HepG2 (cell line): Measurements from ENCODE around the gene RARS1. TPM values are rescaled to one million over a fixed set of nuclear protein-coding genes. Genes with fewer than 3 reads are reported as not detected.

Experiments
- CCAR2 ChIP-seq: fragments of 200-400 bp; formaldehyde crosslinking; optimal IDR thresholded peaks from 2 replicates; pipeline ENCODE3; 2018; ENCODE audit warnings: low read depth, mild to moderate bottlenecking, low read length, moderate library complexity
- RARG ChIP-seq: sonication (generic); formaldehyde crosslinking; IDR thresholded peaks from 2 replicates; pipeline ENCODE4 v1.4.0; 2020; ENCODE audit warnings: low read depth, mild to moderate bottlenecking, missing genetic modification reagents
- RELA ChIP-seq: sonication (generic); formaldehyde crosslinking; IDR thresholded peaks from 2 replicates; pipeline ENCODE4 v1.4.0; 2020; ENCODE audit warnings: missing genetic modification reagents
- STAT6 ChIP-seq: sonication (generic); formaldehyde crosslinking; IDR thresholded peaks from 2 replicates; pipeline ENCODE4 v1.4.0; 2020; ENCODE audit warnings: missing genetic modification reagents, mild to moderate bottlenecking, borderline replicate concordance
- THAP8 ChIP-seq: sonication (generic); formaldehyde crosslinking; IDR thresholded peaks from 2 replicates; pipeline ENCODE4 v1.5.1; 2020; ENCODE audit warnings: missing genetic modification reagents, mild to moderate bottlenecking, borderline replicate concordance
- ZBTB8A ChIP-seq: sonication (generic); formaldehyde crosslinking; IDR thresholded peaks from 2 replicates; pipeline ENCODE4 v1.4.0; 2020; ENCODE audit warnings: mild to moderate bottlenecking, low read depth, missing genetic modification reagents, borderline replicate concordance
- ZFP36 ChIP-seq: fragments of 150-350 bp; IDR thresholded peaks from 2 replicates; pipeline ENCODE4 v1.6.1; 2018; ENCODE audit warnings: borderline replicate concordance, low read length, low read depth; ENCODE audit not compliant: partially characterized antibody
- ZNF205 ChIP-seq: IDR thresholded peaks from 2 replicates; pipeline ENCODE4 v1.6.1; 2018; ENCODE audit warnings: missing biosample characterization, missing genetic modification reagents
- ZNF33A ChIP-seq: sonication (generic); formaldehyde crosslinking; IDR thresholded peaks from 2 replicates; pipeline ENCODE4 v1.5.1; 2020; ENCODE audit warnings: missing genetic modification reagents, mild to moderate bottlenecking, moderate library complexity, borderline replicate concordance
- polyA plus RNA-seq, 8 experiments: library from polyadenylated mRNA; depleted of rRNA in 3 of 8; stranded (reverse) in 7 of 8; unstranded in 1 of 8; fragments of >200 nt; fragmentation: Illumina TruSeq in 4 of 8; extraction: Trizol in 4 of 8; gene quantifications; 2 replicates each; pipeline versions ENCODE4 v1.2.1 to v1.2.3, GENCODE V29; 2011 to 2016; ENCODE audit warnings: low read depth in 4 of 8, missing spikeins in 1 of 8, mixed read lengths in 1 of 8; ENCODE audit not compliant: insufficient read depth in 1 of 8
- total RNA-seq, 5 experiments: library from RNA; depleted of rRNA; stranded (reverse); fragments of >200 nt; fragmentation: Illumina TruSeq; extraction: Trizol; gene quantifications; 2 replicates each; pipeline ENCODE4 v1.2.3, GENCODE V29; 2016; ENCODE audit warnings: low read depth in 1 of 5
- TF ChIP-seq, protein P1 (sequence below): sonication (generic); formaldehyde crosslinking; IDR thresholded peaks from one replicate; pipeline ENCODE4 v1.5.1; 2020; ENCODE audit warnings: mild to moderate bottlenecking, missing genetic modification reagents; ENCODE audit errors: not compliant biosample characterization
- TF ChIP-seq, protein P2 (sequence below): sonication (generic); formaldehyde crosslinking; IDR thresholded peaks from 2 replicates; pipeline ENCODE4 v1.9.0; 2021; ENCODE audit warnings: missing genetic modification reagents, mild to moderate bottlenecking, borderline replicate concordance
- TF ChIP-seq, protein P3 (sequence below): sonication (generic); formaldehyde crosslinking; IDR thresholded peaks from 2 replicates; pipeline ENCODE4 v1.4.0; 2020; ENCODE audit warnings: missing genetic modification reagents

The RARS1 gene
- total and polyA plus RNA-seq, 2 of the 13 experiments (the other 11 are each of a cell fraction or from before 2014, with no cell fraction given): 54.6 to 170 TPM

DNA sequence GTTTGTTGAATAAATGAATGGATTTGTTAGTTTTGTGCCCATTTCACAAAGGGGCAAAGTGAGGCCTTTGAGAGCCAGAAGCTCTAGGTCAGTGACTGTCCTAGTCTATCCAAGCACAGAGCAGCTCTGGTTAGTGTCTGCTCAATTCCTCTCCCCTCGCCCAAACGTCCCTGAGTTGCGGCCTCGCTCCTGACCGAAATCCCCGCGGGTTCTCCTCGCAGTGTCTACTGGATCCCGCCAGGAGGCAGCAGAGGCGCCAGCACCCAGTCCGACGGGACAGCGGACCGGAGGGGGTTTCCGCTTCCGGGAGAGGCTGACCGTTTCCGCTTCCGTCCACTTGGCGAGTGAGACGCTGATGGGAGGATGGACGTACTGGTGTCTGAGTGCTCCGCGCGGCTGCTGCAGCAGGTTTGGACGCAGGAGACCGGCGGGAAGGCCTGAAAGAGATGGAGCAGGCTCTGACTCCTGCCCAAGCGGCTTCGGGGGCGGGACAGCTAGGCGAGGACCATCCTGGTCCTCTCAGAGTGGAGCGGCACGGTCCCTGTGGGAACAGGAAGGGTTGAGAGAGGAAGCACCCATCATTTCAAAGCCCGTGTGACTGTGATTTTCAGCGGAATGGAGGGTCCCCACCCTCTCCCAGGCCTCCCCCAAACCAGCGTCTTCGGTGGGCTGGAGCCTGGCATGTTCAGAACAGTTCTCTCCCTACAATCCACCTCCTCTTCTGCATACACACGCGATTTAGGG, at the start of gene RARS1 (continued):
- no peak for TF ChIP-seq RARG
- TF ChIP-seq, protein P1, sequence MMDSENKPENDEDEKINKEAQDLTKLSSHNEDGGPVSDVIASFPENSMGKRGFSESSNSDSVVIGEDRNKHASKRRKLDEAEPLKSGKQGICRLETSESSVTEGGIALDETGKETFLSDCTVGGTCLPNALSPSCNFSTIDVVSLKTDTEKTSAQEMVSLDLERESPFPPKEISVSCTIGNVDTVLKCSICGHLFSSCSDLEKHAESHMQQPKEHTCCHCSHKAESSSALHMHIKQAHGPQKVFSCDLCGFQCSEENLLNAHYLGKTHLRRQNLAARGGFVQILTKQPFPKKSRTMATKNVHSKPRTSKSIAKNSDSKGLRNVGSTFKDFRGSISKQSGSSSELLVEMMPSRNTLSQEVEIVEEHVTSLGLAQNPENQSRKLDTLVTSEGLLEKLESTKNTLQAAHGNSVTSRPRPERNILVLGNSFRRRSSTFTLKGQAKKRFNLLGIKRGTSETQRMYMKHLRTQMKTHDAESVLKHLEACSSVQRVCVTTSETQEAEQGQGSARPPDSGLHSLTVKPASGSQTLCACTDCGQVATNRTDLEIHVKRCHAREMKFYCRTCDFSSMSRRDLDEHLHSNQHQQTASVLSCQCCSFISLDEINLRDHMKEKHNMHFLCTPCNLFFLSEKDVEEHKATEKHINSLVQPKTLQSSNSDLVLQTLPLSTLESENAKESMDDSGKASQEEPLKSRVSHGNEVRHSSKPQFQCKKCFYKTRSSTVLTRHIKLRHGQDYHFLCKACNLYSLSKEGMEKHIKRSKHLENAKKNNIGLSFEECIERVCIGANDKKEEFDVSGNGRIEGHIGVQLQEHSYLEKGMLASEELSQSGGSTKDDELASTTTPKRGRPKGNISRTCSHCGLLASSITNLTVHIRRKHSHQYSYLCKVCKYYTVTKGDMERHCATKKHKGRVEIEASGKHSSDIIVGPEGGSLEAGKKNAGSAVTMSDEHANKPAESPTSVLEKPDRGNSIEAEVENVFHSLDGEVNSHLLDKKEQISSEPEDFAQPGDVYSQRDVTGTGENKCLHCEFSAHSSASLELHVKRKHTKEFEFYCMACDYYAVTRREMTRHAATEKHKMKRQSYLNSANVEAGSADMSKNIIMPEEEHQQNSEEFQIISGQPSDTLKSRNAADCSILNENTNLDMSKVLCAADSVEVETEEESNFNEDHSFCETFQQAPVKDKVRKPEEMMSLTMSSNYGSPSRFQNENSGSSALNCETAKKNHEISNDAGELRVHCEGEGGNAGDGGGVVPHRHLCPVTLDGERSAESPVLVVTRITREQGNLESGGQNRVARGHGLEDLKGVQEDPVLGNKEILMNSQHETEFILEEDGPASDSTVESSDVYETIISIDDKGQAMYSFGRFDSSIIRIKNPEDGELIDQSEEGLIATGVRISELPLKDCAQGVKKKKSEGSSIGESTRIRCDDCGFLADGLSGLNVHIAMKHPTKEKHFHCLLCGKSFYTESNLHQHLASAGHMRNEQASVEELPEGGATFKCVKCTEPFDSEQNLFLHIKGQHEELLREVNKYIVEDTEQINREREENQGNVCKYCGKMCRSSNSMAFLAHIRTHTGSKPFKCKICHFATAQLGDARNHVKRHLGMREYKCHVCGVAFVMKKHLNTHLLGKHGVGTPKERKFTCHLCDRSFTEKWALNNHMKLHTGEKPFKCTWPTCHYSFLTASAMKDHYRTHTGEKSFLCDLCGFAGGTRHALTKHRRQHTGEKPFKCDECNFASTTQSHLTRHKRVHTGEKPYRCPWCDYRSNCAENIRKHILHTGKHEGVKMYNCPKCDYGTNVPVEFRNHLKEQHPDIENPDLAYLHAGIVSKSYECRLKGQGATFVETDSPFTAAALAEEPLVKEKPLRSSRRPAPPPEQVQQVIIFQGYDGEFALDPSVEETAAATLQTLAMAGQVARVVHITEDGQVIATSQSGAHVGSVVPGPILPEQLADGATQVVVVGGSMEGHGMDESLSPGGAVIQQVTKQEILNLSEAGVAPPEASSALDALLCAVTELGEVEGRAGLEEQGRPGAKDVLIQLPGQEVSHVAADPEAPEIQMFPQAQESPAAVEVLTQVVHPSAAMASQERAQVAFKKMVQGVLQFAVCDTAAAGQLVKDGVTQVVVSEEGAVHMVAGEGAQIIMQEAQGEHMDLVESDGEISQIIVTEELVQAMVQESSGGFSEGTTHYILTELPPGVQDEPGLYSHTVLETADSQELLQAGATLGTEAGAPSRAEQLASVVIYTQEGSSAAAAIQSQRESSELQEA (CRISPR knock-in tag): peak; percentile 72
- no peak for TF ChIP-seq CCAR2
- no peak for TF ChIP-seq THAP8 (CRISPR knock-in tag)
- TF ChIP-seq, protein P2, sequence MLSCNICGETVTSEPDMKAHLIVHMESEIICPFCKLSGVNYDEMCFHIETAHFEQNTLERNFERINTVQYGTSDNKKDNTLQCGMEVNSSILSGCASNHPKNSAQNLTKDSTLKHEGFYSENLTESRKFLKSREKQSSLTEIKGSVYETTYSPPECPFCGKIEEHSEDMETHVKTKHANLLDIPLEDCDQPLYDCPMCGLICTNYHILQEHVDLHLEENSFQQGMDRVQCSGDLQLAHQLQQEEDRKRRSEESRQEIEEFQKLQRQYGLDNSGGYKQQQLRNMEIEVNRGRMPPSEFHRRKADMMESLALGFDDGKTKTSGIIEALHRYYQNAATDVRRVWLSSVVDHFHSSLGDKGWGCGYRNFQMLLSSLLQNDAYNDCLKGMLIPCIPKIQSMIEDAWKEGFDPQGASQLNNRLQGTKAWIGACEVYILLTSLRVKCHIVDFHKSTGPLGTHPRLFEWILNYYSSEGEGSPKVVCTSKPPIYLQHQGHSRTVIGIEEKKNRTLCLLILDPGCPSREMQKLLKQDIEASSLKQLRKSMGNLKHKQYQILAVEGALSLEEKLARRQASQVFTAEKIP: no peak
- TF ChIP-seq, protein P3, sequence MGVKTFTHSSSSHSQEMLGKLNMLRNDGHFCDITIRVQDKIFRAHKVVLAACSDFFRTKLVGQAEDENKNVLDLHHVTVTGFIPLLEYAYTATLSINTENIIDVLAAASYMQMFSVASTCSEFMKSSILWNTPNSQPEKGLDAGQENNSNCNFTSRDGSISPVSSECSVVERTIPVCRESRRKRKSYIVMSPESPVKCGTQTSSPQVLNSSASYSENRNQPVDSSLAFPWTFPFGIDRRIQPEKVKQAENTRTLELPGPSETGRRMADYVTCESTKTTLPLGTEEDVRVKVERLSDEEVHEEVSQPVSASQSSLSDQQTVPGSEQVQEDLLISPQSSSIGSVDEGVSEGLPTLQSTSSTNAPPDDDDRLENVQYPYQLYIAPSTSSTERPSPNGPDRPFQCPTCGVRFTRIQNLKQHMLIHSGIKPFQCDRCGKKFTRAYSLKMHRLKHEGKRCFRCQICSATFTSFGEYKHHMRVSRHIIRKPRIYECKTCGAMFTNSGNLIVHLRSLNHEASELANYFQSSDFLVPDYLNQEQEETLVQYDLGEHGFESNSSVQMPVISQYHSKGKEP (CRISPR knock-in tag): peak; percentile 49; the same call in 1 of the 2 replicates
- TF ChIP-seq ZBTB8A (CRISPR knock-in tag): no peak
- TF ChIP-seq ZNF33A: no peak
- no peak; the same call in 1 of the 2 replicates for TF ChIP-seq STAT6 (CRISPR knock-in tag)
- no peak for TF ChIP-seq RELA (CRISPR knock-in tag)
- TF ChIP-seq ZNF205: no peak
- no peak for TF ChIP-seq ZFP36
